A204.1 (cell line): ENCODE results near the gene CCL19.

Experiments used
- FAIRE-seq: peaks from 2 replicates; lab custom pipeline; 2012; peaks lifted over from hg19 to GRCh38; lab: Jason Lieb, UNC

CCL19 gene

GRCh38 chr9:34662526-34663302 lies 28.4 kb downstream of the CCL19 start, which contains the start of gene CCL27:
CCL27 (minus strand) TSS chr9:34662657; CDS start chr9:34662633, 24 bp downstream.
- FAIRE-seq: no peak

- no peak for FAIRE-seq
Measured at GRCh38 chr9:34659592-34660253, 31.4 kb downstream of the CCL19 start.

- no peak for FAIRE-seq
Measured at GRCh38 chr9:34658461-34658860, 32.6 kb downstream of the CCL19 start.

DNA sequence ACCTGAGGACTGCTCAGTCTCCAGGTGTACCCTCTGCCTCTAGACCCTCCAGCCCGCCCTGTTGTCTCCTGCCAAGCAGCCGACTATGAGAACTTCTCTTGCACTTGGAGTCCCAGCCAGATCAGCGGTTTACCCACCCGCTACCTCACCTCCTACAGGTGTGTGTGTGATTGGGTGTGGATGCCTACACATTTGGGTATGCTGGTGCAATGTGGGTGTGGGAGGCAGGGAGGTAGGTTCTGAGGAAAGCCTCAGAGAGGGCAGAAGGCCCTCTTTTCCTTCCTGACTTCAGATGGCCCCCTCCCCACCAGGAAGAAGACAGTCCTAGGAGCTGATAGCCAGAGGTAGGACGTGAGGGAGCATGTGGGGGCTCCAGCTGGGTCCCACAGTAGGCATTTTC lies 34.1 kb downstream of the CCL19 start:
- no peak for FAIRE-seq

- no peak for FAIRE-seq
Measured at GRCh38 chr9:34655394-34655793, 35.7 kb downstream of the CCL19 start.

GRCh38 chr9:34654323-34655051 lies 36.6 kb downstream of the CCL19 start:
- no peak for FAIRE-seq

DNA sequence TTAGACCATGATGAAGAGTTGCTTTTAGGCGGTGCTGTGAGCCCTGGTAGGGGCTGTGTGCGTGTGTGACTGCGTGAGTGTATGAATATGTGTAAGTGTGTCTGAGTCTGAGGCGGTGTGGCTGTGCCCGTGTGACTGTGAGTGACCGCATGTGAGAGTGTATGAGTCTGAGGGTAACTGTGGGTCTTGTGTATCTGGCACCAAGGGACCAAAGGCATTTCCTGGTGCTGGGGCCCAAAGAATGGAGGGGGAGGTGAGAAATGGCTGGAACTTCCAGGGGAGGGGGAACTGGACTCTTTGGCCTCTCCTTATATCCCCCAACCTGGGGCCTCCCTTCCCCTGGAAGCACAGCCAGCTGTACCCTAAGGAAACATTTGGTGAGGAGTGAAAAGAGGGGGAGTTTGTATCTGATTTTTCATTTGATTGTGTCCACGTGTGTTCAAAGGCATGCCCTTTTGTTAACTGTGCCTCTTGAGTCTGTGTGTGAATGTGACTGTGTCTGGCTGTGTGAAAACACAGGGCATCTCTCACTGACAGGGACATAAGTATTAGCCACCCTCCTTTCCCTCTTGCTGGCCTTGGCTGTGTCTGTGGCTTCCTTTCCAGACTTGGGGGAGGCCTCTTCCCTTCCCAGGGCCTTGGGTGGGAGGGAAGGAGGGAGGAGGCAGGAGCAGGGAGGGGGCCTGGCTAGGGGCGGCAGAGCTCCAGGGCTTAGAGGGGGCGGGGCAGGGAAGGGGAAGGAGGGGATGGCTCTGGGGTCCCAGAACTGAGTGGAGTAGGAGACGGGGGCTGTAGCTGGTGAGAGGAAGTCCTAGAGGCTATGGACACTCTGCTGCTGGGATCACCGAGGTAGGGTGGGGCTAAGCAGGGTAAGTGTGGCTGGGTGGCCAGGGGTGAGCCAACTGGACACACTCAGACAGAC lies 37.7 kb downstream of the CCL19 start:
- FAIRE-seq: no peak

- no peak for FAIRE-seq
Measured at GRCh38 chr9:34652602-34653000, 38.5 kb downstream of the CCL19 start.

DNA sequence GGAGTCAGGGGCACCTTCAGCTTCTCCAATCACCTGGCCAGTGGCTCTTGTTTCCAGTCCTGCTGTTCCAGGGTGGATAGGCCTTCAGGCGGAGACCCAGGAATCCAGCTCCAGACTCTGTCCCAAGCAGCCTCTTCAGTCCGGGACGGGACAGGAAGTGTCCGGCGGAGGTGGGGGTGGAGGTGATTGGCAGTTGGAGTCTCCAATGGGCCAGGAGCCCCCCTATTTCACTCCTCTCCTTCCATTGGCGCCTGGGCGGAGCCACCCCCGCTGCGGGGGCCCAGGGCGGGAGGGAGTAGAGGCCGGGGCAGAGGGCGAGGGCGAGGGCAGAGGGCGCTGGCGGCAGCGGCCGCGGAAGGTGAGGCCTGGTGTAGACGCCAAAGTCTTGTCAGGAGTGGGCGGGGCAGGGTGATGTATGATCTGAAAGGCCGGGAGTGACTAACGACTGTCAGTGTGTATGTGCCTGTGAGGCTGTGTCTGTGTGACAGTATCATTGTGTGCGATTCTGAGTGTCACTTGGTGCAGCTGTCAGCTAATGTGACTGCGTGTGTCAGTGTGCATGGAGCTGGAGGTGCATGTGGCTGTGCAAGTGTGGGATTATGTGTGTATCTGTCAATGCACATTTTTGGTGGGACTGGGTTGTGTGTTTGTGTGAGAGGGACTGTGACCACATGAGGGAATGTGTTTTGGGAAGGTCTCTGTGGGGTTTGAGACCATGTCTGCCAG lies 39.0 kb downstream of the CCL19 start, which contains the start of gene IL11RA:
Gene IL11RA, plus strand, starts transcription at position 310 of the 726 bp plus-strand sequence. CDS start 3,033 bp downstream, outside the sequence.
- peak; percentile 63 for FAIRE-seq

- FAIRE-seq: no peak
Measured at GRCh38 chr9:34651321-34651720, 39.8 kb downstream of the CCL19 start.

GRCh38 chr9:34650816-34651215 lies 40.3 kb downstream of the CCL19 start:
- no peak for FAIRE-seq

GRCh38 chr9:34648673-34649072 lies 42.4 kb downstream of the CCL19 start:
- no peak for FAIRE-seq

DNA sequence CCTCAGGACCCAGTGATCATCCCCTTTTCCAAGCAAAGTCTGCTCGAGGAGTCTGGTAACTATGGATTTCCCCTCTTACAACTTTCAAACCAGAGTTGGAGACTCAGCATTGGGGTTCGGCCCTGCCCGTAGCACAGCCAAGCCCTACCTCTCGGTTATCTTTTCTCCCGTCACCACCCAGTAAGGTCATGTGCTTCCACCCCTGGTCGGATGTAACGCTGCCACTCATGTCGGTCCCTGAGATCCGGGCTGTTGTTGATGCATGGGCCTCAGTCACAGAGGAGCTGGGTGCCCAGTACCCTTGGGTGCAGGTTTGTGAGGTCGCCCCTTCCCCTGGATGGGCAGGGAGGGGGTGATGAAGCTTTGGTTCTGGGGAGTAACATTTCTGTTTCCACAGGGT lies 43.4 kb downstream of the CCL19 start:
- no peak for FAIRE-seq

DNA sequence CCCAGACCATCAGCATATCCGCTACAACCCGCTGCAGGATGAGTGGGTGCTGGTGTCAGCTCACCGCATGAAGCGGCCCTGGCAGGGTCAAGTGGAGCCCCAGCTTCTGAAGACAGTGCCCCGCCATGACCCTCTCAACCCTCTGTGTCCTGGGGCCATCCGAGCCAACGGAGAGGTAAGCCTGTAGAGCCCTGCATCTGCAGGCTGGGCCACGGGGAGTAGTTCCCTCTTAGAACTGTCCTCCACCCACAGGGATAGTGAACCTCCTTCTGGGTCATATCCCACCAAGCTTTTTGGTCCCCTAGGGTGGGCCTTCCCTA lies 44.0 kb downstream of the CCL19 start:
- FAIRE-seq: no peak

DNA sequence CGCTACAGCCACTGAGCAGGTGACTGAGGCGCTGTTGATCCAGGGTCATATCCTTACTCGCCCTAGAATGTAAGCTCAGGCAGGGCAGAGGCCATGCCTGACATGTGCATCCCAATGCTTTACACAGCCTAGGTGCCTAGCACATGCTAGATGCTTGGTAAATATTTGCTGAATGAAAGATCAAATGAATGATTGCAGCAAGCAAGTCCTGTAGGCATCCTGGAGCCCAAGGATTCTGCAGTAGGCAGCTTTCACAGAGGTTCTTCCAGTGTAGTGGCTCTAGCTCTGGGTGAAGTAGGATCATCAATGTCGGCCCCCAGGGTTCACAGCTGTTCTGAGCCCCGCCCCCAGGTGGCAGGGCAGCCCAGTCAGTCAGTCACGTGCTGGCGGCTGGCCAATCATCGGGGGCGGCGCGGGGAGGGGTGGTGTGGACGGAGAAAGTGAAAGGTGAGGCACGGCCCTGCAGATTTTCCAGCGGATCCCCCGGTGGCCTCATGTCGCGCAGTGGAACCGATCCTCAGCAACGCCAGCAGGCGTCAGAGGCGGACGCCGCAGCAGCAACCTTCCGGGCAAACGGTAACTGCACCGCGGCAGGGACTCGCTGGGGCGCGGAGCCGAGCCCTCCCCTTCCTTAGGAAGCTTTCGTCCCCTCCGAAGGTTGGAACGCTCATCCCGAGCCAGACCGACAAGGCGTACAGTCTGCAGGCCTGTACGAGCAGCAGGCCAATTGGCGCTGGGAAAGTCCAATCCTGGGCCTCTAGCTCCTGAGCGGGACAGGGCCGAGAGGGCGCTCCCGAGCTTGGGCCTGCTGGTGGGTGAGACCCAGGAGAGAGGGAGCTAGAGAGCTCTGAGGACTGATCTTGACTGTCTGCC lies 44.6 kb downstream of the CCL19 start, which contains the start of gene GALT:
Gene GALT, plus strand, starts transcription at position 465 of the 873 bp plus-strand sequence. Its CDS starts 30 bp downstream, at position 495.
- FAIRE-seq: no peak

GRCh38 chr9:34644766-34645314 lies 46.2 kb downstream of the CCL19 start:
- FAIRE-seq: no peak

- FAIRE-seq: no peak
Measured at GRCh38 chr9:34642679-34643078, 48.4 kb downstream of the CCL19 start.
